Keratinocyte (primary cell): ENCODE data around the gene SH2D4B. TPM values are rescaled to one million over a fixed set of nuclear protein-coding genes. Genes with fewer than 3 reads are reported as not detected.
A peak's percentile ranks its signal among the peaks of the same experiment; 100 is the strongest.

Experiments
- DNase-seq: peaks from one replicate; pipeline ENCODE4 v3.0.0-alpha.2; 2011; ENCODE audit warnings: low read depth, missing footprints, low spot score
- FAIRE-seq: peaks from 2 replicates; lab custom pipeline; 2011; peaks lifted over from hg19 to GRCh38; lab: Jason Lieb, UNC
- H2AFZ ChIP-seq: 2 replicates; pipeline ENCODE4 v1.6.0; 2012; ENCODE audit warnings: low read length, control low read depth, inconsistent platforms; ENCODE audit not compliant: control insufficient read depth
- H3K27ac ChIP-seq: 2 replicates; pipeline ENCODE4 v1.5.1; 2011; ENCODE audit warnings: low read length; ENCODE audit not compliant: control insufficient read depth, insufficient read depth
- H3K27me3 ChIP-seq: 3 replicates; pipeline ENCODE4 v1.6.0; 2011; ENCODE audit warnings: low read length; ENCODE audit not compliant: control insufficient read depth, insufficient read depth; ENCODE audit errors: extremely low read depth
- H3K36me3 ChIP-seq, 2 experiments: 2 replicates in 1 of 2; 3 replicates in 1 of 2; pipeline ENCODE4 v1.5.1; 2011; ENCODE audit warnings: low read length in 2 of 2, mild to moderate bottlenecking in 1 of 2; ENCODE audit not compliant: control insufficient read depth in 2 of 2, insufficient read depth in 2 of 2; ENCODE audit errors: extremely low read depth in 1 of 2
- H3K4me1 ChIP-seq: 3 replicates; pipeline ENCODE4 v1.5.1; 2011; ENCODE audit warnings: low read length; ENCODE audit not compliant: control insufficient read depth, insufficient read depth; ENCODE audit errors: extremely low read depth
- H3K4me2 ChIP-seq: 3 replicates; pipeline ENCODE4 v1.6.0; 2011; ENCODE audit warnings: low read depth, low read length; ENCODE audit not compliant: control insufficient read depth, insufficient read depth; ENCODE audit errors: extremely low read depth
- H3K4me3 ChIP-seq, 3 experiments: fragments of 200-600 bp in 1 of 3; sonication (generic) in 1 of 3; 2 replicates in 2 of 3; 3 replicates in 1 of 3; pipeline ENCODE4 v1.5.1; 2011 to 2016; ENCODE audit warnings: low read length in 3 of 3, mild to moderate bottlenecking in 3 of 3, control low read depth in 2 of 3, inconsistent platforms in 1 of 3, low read depth in 1 of 3, mixed read lengths in 1 of 3, mixed run types in 1 of 3, moderate library complexity in 1 of 3; ENCODE audit not compliant: control insufficient read depth in 2 of 3, insufficient read depth in 2 of 3; ENCODE audit errors: extremely low read depth in 1 of 3
- H3K79me2 ChIP-seq: 2 replicates; pipeline ENCODE4 v1.6.0; 2012; ENCODE audit warnings: low read length; ENCODE audit not compliant: control insufficient read depth, insufficient read depth
- H3K9ac ChIP-seq: 3 replicates; pipeline ENCODE4 v1.6.0; 2011; ENCODE audit warnings: low read length; ENCODE audit not compliant: control insufficient read depth, insufficient read depth; ENCODE audit errors: extremely low read depth
- H3K9me1 ChIP-seq: 3 replicates; pipeline ENCODE4 v1.6.0; 2011; ENCODE audit warnings: low read length; ENCODE audit not compliant: control insufficient read depth, insufficient read depth; ENCODE audit errors: extremely low read depth
- H3K9me3 ChIP-seq: 2 replicates; pipeline ENCODE4 v1.5.1; 2012; ENCODE audit warnings: low read depth, low read length; ENCODE audit not compliant: control insufficient read depth
- H4K20me1 ChIP-seq: 3 replicates; pipeline ENCODE4 v1.6.0; 2011; ENCODE audit warnings: low read length; ENCODE audit not compliant: control insufficient read depth, insufficient read depth; ENCODE audit errors: extremely low read depth
- CTCF ChIP-seq, 3 experiments: IDR thresholded peaks in 1 of 3; conservative IDR thresholded peaks in 1 of 3; optimal IDR thresholded peaks in 1 of 3; 2 replicates in 2 of 3; 3 replicates in 1 of 3; pipeline versions ENCODE3 to v1.5.1; 2011; ENCODE audit warnings: low read length in 3 of 3, mild to moderate bottlenecking in 3 of 3, moderate library complexity in 2 of 3, control low read depth in 1 of 3, inconsistent platforms in 1 of 3; ENCODE audit not compliant: insufficient read depth in 2 of 3; ENCODE audit errors: extremely low read depth in 1 of 3
- EZH2 ChIP-seq: IDR thresholded peaks from one replicate; pipeline ENCODE4 v1.6.1; 2012; ENCODE audit warnings: inconsistent platforms, mild to moderate bottlenecking, low read length, moderate library complexity
- dilution Hi-C: fragments of 300-500 bp; cut with MboI; formaldehyde crosslinking; loops from one replicate; pipeline ENCODE4 v1.7.0; 2020; ENCODE audit warnings: low sequenced_read_pairs; ENCODE audit not compliant: extremely low pct_ligation_motif_present
- polyA plus RNA-seq, 5 experiments: library from polyadenylated mRNA; depleted of rRNA in 3 of 5; stranded (reverse) in 3 of 5; stranded (forward) in 1 of 5; unstranded in 1 of 5; fragments of >200 nt; gene quantifications; 1 replicate in 1 of 5; 2 replicates in 3 of 5; 3 replicates in 1 of 5; pipeline versions ENCODE4 v1.2.1 to v1.2.3, GENCODE V29; 2011 to 2012; ENCODE audit warnings: missing spikeins in 2 of 5, low read depth in 1 of 5, low replicate concordance in 1 of 5

Gene SH2D4B
- polyA plus RNA-seq, 1 donor (not counting 4 experiments of a cell fraction or from before 2014, with no cell fraction given): 0.22 TPM

GRCh38 chr10:80619036-80619435 lies 81.3 kb downstream of the SH2D4B start:
- DNase-seq (peak; percentile 42), FAIRE-seq (peak; percentile 87)
- Histone ChIP-seq H3K9me1 (no peaks in the 10 kb centered on the region), H3K9me3 (no peaks in the 10 kb centered on the region), H3K27me3 (peaks cover 3% of the 10 kb centered on the region), H2AFZ (no peak overlapping the region), H3K4me3 (no peak overlapping the region), H3K4me2 (no peak overlapping the region), H3K4me1 (peaks cover 12% of the 10 kb centered on the region), H3K36me3 (no peaks in the 10 kb centered on the region), H4K20me1 (no peaks in the 10 kb centered on the region), H3K9ac (no peak overlapping the region), H3K79me2 (no peaks in the 10 kb centered on the region), H3K27ac (no peak overlapping the region)
- dilution Hi-C loops: no loop called here
- TF ChIP-seq CTCF (optimal IDR thresholded peaks at IDR 0.05 in 1 of 3, IDR thresholded peaks at IDR 0.05 in 1 of 3, conservative IDR thresholded peaks at IDR 0.05 in 1 of 3; ENCODE audit: extremely low read depth in 1 of 3, insufficient read depth in 2 of 3, low read length in 3 of 3) (no peak), EZH2 (no peak)

- no peaks in the 10 kb centered on the region for H3K9me3 ChIP-seq
- no peaks in the 10 kb centered on the region for H3K9me1 ChIP-seq
- H3K4me2 ChIP-seq: no peak overlapping the region
- no peaks in the 10 kb centered on the region for H4K20me1 ChIP-seq
- H3K79me2 ChIP-seq: no peaks in the 10 kb centered on the region
- no peaks in the 10 kb centered on the region for H3K36me3 ChIP-seq
- no peaks in the 10 kb centered on the region for H3K27me3 ChIP-seq
- H2AFZ ChIP-seq: no peak overlapping the region
- DNase-seq (no peak), FAIRE-seq (no peak)
- no peak overlapping the region for H3K9ac ChIP-seq
- dilution Hi-C loops: no loop called here
- no peak overlapping the region for H3K4me3 ChIP-seq
- no peak overlapping the region for H3K27ac ChIP-seq
- no peak for TF ChIP-seq EZH2
- no peak for TF ChIP-seq CTCF (optimal IDR thresholded peaks at IDR 0.05 in 1 of 3, IDR thresholded peaks at IDR 0.05 in 1 of 3, conservative IDR thresholded peaks at IDR 0.05 in 1 of 3; ENCODE audit: extremely low read depth in 1 of 3, insufficient read depth in 2 of 3, low read length in 3 of 3)
- peaks cover 12% of the 10 kb centered on the region for H3K4me1 ChIP-seq
Observed at GRCh38 chr10:80622153-80622552, 84.5 kb downstream of the SH2D4B start.
